Keratinocyte (primary cell): Measurements from ENCODE around the gene TPST2.

ENCODE experiments used
- CTCF ChIP-seq, 3 experiments: IDR thresholded peaks in 1 of 3; conservative IDR thresholded peaks in 1 of 3; optimal IDR thresholded peaks in 1 of 3; 2 replicates in 2 of 3; 3 replicates in 1 of 3; pipeline versions ENCODE3 to v1.5.1; 2011; ENCODE audit warnings: low read length in 3 of 3, mild to moderate bottlenecking in 3 of 3, moderate library complexity in 2 of 3, control low read depth in 1 of 3, inconsistent platforms in 1 of 3; ENCODE audit not compliant: insufficient read depth in 2 of 3; ENCODE audit errors: extremely low read depth in 1 of 3
- EZH2 ChIP-seq: IDR thresholded peaks from one replicate; pipeline ENCODE4 v1.6.1; 2012; ENCODE audit warnings: inconsistent platforms, mild to moderate bottlenecking, low read length, moderate library complexity

- no peak for TF ChIP-seq CTCF (optimal IDR thresholded peaks at IDR 0.05 in 1 of 3, IDR thresholded peaks at IDR 0.05 in 1 of 3, conservative IDR thresholded peaks at IDR 0.05 in 1 of 3; ENCODE audit: extremely low read depth in 1 of 3, insufficient read depth in 2 of 3, low read length in 3 of 3)
- TF ChIP-seq EZH2: no peak
Measured at GRCh38 chr22:26503758-26504157, 86.2 kb downstream of the TPST2 start.
